Measurements from ENCODE around the gene SFTPD. TPM values are rescaled to one million over a fixed set of nuclear protein-coding genes. Genes with fewer than 3 reads are reported as not detected.

Gene SFTPD
- total and polyA plus RNA-seq, 8 donors: 0.31 to 12.9 (median 0.97) TPM; not detected in 4

GRCh38 chr10:79930267-79930666 lies 18.6 kb downstream of the SFTPD start:
- TF ChIP-seq EP300 (IDR thresholded peaks at IDR 0.05) (no peak), CTCF (IDR thresholded peaks at IDR 0.05) (no peak), POLR2A (IDR thresholded peaks at IDR 0.05) (no peak)
- intact Hi-C loops (cut with DNase I; ENCODE audit: low total_unique reads): no loop called here

GRCh38 chr10:79929409-79929904 lies 19.4 kb downstream of the SFTPD start:
- 0 to 20% (median 14%) methylated on average over 4 to 14 of the region's 14 CpGs for WGBS, 5 donors
- Histone ChIP-seq H3K4me3 (no peak overlapping the region), H3K27me3 (peaks cover 0 to 14% (median 13%) of the 10 kb centered on the region in 3 donors), H3K36me3 (no peaks in the 10 kb centered on the region), H3K27ac (no peak overlapping the region), H3K4me1 (peaks cover 0 to 23% (median 3%) of the 10 kb centered on the region in 4 donors), H3K9me3 (no peaks in the 10 kb centered on the region)
- DNase-seq: peak; percentile 86 to 93
- intact Hi-C loops (cut with DNase I; ENCODE audit: low total_unique reads): no loop called here
- no peak for TF ChIP-seq POLR2A (IDR thresholded peaks at IDR 0.05)
- peak in 1 of 3 donors; percentile 66 for TF ChIP-seq POLR2AphosphoS5 (IDR thresholded peaks at IDR 0.05)
- peak in 6 of 7 experiments; percentile 26 to 91 (median 84) for TF ChIP-seq CTCF (IDR thresholded peaks at IDR 0.05)

More at GRCh38 chr10:79930267-79930666, 18.6 kb downstream of the SFTPD start:
- DNase-seq: no peak
- Histone ChIP-seq H3K9me3 (no peaks in the 10 kb centered on the region), H3K27me3 (peaks cover 0 to 14% (median 13%) of the 10 kb centered on the region in 3 donors), H3K4me3 (no peak overlapping the region), H3K27ac (no peak overlapping the region), H3K4me1 (peaks cover 0 to 23% (median 3%) of the 10 kb centered on the region in 4 donors), H3K36me3 (no peaks in the 10 kb centered on the region)
- 54 to 63% (median 61%) methylated on average over 3 to 4 of the region's 4 CpGs for WGBS, 5 donors

GRCh38 chr10:79928028-79928583 lies 20.8 kb downstream of the SFTPD start:
- intact Hi-C loops (cut with DNase I; ENCODE audit: low total_unique reads): no loop called here
- H3K27ac ChIP-seq: no peak overlapping the region

GRCh38 chr10:79927111-79927828 lies 21.6 kb downstream of the SFTPD start:
- H3K4me1 ChIP-seq: peaks cover 0 to 23% (median 3%) of the 10 kb centered on the region in 4 donors
- peak overlapping the region in 2 of 5 donors; percentile 27 to 53 for H3K27ac ChIP-seq
- H3K36me3 ChIP-seq: peaks cover 0 to 6% (median 2%) of the 10 kb centered on the region in 4 donors
- no peak overlapping the region for H3K4me3 ChIP-seq
- intact Hi-C loops (cut with DNase I; ENCODE audit: low total_unique reads): no loop called here
- DNase-seq: peak in 1 of 2 donors; percentile 41
- H3K27me3 ChIP-seq: peaks cover 0 to 14% (median 13%) of the 10 kb centered on the region in 3 donors
- H3K9me3 ChIP-seq: no peaks in the 10 kb centered on the region
- TF ChIP-seq POLR2AphosphoS5 (IDR thresholded peaks at IDR 0.05) (no peak), POLR2A (IDR thresholded peaks at IDR 0.05) (no peak), CTCF (IDR thresholded peaks at IDR 0.05) (no peak), EP300 (IDR thresholded peaks at IDR 0.05) (no peak)
- WGBS, 5 donors: 41 to 80% (median 50%) methylated on average over 2 to 3 of the region's 3 CpGs

More at GRCh38 chr10:79928028-79928583, 20.8 kb downstream of the SFTPD start:
- Histone ChIP-seq H3K4me3 (no peak overlapping the region), H3K4me1 (peaks cover 0 to 23% (median 3%) of the 10 kb centered on the region in 4 donors), H3K36me3 (peaks cover 0 to 2% (median under 1%) of the 10 kb centered on the region in 4 donors), H3K27me3 (peaks cover 0 to 14% (median 13%) of the 10 kb centered on the region in 3 donors), H3K9me3 (no peaks in the 10 kb centered on the region)
- 81 to 96% (median 90%) methylated on average over 6 to 7 of the region's 7 CpGs for WGBS, 5 donors
- DNase-seq: peak in 1 of 2 donors; percentile 7
- no peak for TF ChIP-seq EP300 (IDR thresholded peaks at IDR 0.05)
